Suprapubic skin (tissue), 4 donors: Measurements from ENCODE around the gene SPEG. TPM values are rescaled to one million over a fixed set of nuclear protein-coding genes. Genes with fewer than 3 reads are reported as not detected.

Experiments
- DNase-seq, 2 donors: peaks; one replicate each; pipeline ENCODE4 v3.0.0-alpha.2; 2019; ENCODE audit warnings: low spot score in 2 of 2
- H3K27ac ChIP-seq: fragments of 200-600 bp; sonication (generic); one replicate; pipeline ENCODE4 v1.5.1; 2019
- H3K27me3 ChIP-seq: fragments of 200-600 bp; sonication (generic); one replicate; pipeline ENCODE4 v1.5.1; 2019
- H3K36me3 ChIP-seq: fragments of 200-600 bp; sonication (generic); one replicate; pipeline ENCODE4 v1.5.1; 2019
- H3K4me1 ChIP-seq: fragments of 200-600 bp; sonication (generic); one replicate; pipeline ENCODE4 v1.5.1; 2019
- H3K4me3 ChIP-seq: fragments of 200-600 bp; sonication (generic); one replicate; pipeline ENCODE4 v1.5.1; 2019; ENCODE audit warnings: mild to moderate bottlenecking
- H3K9me3 ChIP-seq: fragments of 200-600 bp; sonication (generic); one replicate; pipeline ENCODE4 v1.5.1; 2019
- CTCF ChIP-seq, 2 donors: fragments of 200-600 bp in 1 of 2; fragments of 450-650 bp in 1 of 2; sonication (generic) in 1 of 2; IDR thresholded peaks; one replicate each; pipeline ENCODE4 v1.5.1; 2016 to 2019; ENCODE audit warnings: antibody characterized with exemption in 2 of 2, mild to moderate bottlenecking in 1 of 2, moderate library complexity in 1 of 2
- EP300 ChIP-seq: sonication (generic); formaldehyde crosslinking; IDR thresholded peaks from one replicate; pipeline ENCODE4 v1.6.1; 2017; ENCODE audit warnings: antibody characterized with exemption
- POLR2A ChIP-seq, 2 donors: fragments of 450-650 bp; IDR thresholded peaks; one replicate each; pipeline ENCODE4 v1.6.1; 2017; ENCODE audit warnings: antibody characterized with exemption in 2 of 2, mild to moderate bottlenecking in 2 of 2, moderate library complexity in 2 of 2
- POLR2AphosphoS5 ChIP-seq, 3 donors: sonication (generic); formaldehyde crosslinking; IDR thresholded peaks; one replicate each; pipeline ENCODE4 v1.6.1; 2017; ENCODE audit warnings: antibody characterized with exemption in 3 of 3
- WGBS: methylation state at CpG from one replicate; pipeline ENCODE4 v1.1.5; 2018; 5-methylcytosine and 5-hydroxymethylcytosine counted together
- total RNA-seq, 4 donors: library from RNA; depleted of rRNA; stranded (reverse); fragments of >200 nt; gene quantifications; one replicate each; pipeline ENCODE4 v1.1.0, GENCODE V29; 2016

SPEG gene
- total RNA-seq, 4 donors from 2014 or later = 6.5 to 17.2 (median 6.7) TPM

GRCh38 chr2:219426534-219427136 lies 8.0 kb upstream of the SPEG start:
- DNase-seq = peak in 1 of 2 donors; percentile 74
- H3K27me3 ChIP-seq = peaks cover 16% of the 10 kb centered on the region
- WGBS = 91% methylated on average over 7 of the region's 7 CpGs
- H3K4me3 ChIP-seq = no peak overlapping the region
- no peaks in the 10 kb centered on the region for H3K36me3 ChIP-seq
- peaks cover 5% of the 10 kb centered on the region for H3K4me1 ChIP-seq
- H3K9me3 ChIP-seq = no peaks in the 10 kb centered on the region
- no peak for TF ChIP-seq POLR2A (IDR thresholded peaks at IDR 0.05)
- TF ChIP-seq POLR2AphosphoS5 (IDR thresholded peaks at IDR 0.05) = no peak
- TF ChIP-seq EP300 = no peak
- TF ChIP-seq CTCF (IDR thresholded peaks at IDR 0.05) = no peak
- no peak overlapping the region for H3K27ac ChIP-seq

GRCh38 chr2:219428469-219428868 lies 6.2 kb upstream of the SPEG start:
- no peak overlapping the region for H3K4me3 ChIP-seq
- no peak for DNase-seq
- peaks cover 5% of the 10 kb centered on the region for H3K4me1 ChIP-seq
- peaks cover 16% of the 10 kb centered on the region for H3K27me3 ChIP-seq
- H3K36me3 ChIP-seq = no peaks in the 10 kb centered on the region
- H3K9me3 ChIP-seq = no peaks in the 10 kb centered on the region
- TF ChIP-seq POLR2AphosphoS5 (IDR thresholded peaks at IDR 0.05) (no peak), EP300 (no peak), CTCF (IDR thresholded peaks at IDR 0.05) (no peak), POLR2A (IDR thresholded peaks at IDR 0.05) (no peak)
- H3K27ac ChIP-seq = no peak overlapping the region

- WGBS = 87% methylated on average over 7 of the region's 7 CpGs
- Histone ChIP-seq H3K4me3 (no peak overlapping the region), H3K9me3 (no peaks in the 10 kb centered on the region), H3K27me3 (peaks cover 26% of the 10 kb centered on the region), H3K27ac (no peak overlapping the region), H3K4me1 (peaks cover 10% of the 10 kb centered on the region), H3K36me3 (no peaks in the 10 kb centered on the region)
- TF ChIP-seq POLR2AphosphoS5 (IDR thresholded peaks at IDR 0.05) = no peak
- no peak for TF ChIP-seq CTCF (IDR thresholded peaks at IDR 0.05)
- no peak for TF ChIP-seq POLR2A (IDR thresholded peaks at IDR 0.05)
- TF ChIP-seq EP300 = no peak
- DNase-seq = no peak
Measured at GRCh38 chr2:219429958-219430606, 4.6 kb upstream of the SPEG start.

GRCh38 chr2:219430633-219431615 lies 3.7 kb upstream of the SPEG start:
- Histone ChIP-seq H3K4me1 (peaks cover 13% of the 10 kb centered on the region), H3K4me3 (no peak overlapping the region), H3K27me3 (peaks cover 26% of the 10 kb centered on the region), H3K9me3 (no peaks in the 10 kb centered on the region), H3K27ac (no peak overlapping the region), H3K36me3 (no peaks in the 10 kb centered on the region)
- no peak for DNase-seq
- no peak for TF ChIP-seq EP300
- TF ChIP-seq CTCF (IDR thresholded peaks at IDR 0.05) = no peak
- no peak for TF ChIP-seq POLR2A (IDR thresholded peaks at IDR 0.05)
- TF ChIP-seq POLR2AphosphoS5 (IDR thresholded peaks at IDR 0.05) = no peak
- 51% methylated on average over 9 of the region's 9 CpGs for WGBS
